ENCODE data around the gene PI4KA.

GRCh38 chr22:20796731-20797130 lies 61.9 kb downstream of the PI4KA start:
- TF ChIP-seq CTCF (conservative IDR thresholded peaks at IDR 0.05; ENCODE audit: low read depth, low read length) (no peak), EZH2 (IDR thresholded peaks at IDR 0.05; ENCODE audit: borderline replicate concordance, low read depth, low read length, poor library complexity, severe bottlenecking) (no peak)
